ENCODE results near the gene B3GAT2. TPM values are rescaled to one million over a fixed set of nuclear protein-coding genes. Genes with fewer than 3 reads are reported as not detected.
A peak's percentile ranks its signal among the peaks of the same experiment; 100 is the strongest.

Gene B3GAT2
- total RNA-seq, 6 experiments from 2014 or later = not detected

- peak; percentile 96 for TF ChIP-seq CTCF (IDR thresholded peaks at IDR 0.05)
- H3K4me3 Mint-ChIP-seq = no peak overlapping the region
- peak; percentile 25 for DNase-seq
- H3K27me3 Mint-ChIP-seq (ENCODE audit: insufficient read depth) = peaks cover 22% of the 10 kb centered on the region
- H3K36me3 Mint-ChIP-seq (ENCODE audit: low read depth) = no peaks in the 10 kb centered on the region
- H3K27ac Mint-ChIP-seq = no peak overlapping the region
- H3K4me1 Mint-ChIP-seq (ENCODE audit: low read depth) = no peaks in the 10 kb centered on the region
- no peaks in the 10 kb centered on the region for H3K9me3 Mint-ChIP-seq
Measured at GRCh38 chr6:70884074-70884983, 72.5 kb downstream of the B3GAT2 start.

- TF ChIP-seq CTCF (IDR thresholded peaks at IDR 0.05) = no peak
- Mint-ChIP-seq H3K27ac (no peak overlapping the region), H3K27me3 (ENCODE audit: insufficient read depth) (peaks cover 7% of the 10 kb centered on the region), H3K36me3 (ENCODE audit: low read depth) (no peaks in the 10 kb centered on the region), H3K4me1 (ENCODE audit: low read depth) (no peaks in the 10 kb centered on the region), H3K9me3 (no peaks in the 10 kb centered on the region), H3K4me3 (no peak overlapping the region)
- no peak for DNase-seq
Measured at GRCh38 chr6:70879496-70879895, 77.4 kb downstream of the B3GAT2 start.

GRCh38 chr6:70874181-70874913 is 82.5 kb downstream of the B3GAT2 start:
- DNase-seq = no peak
- Mint-ChIP-seq H3K36me3 (ENCODE audit: low read depth) (peaks cover 5% of the 10 kb centered on the region; the same call in 1 of the 2 replicates), H3K9me3 (peaks cover 15% of the 10 kb centered on the region), H3K27ac (no peak overlapping the region), H3K4me1 (ENCODE audit: low read depth) (no peaks in the 10 kb centered on the region), H3K4me3 (no peak overlapping the region), H3K27me3 (ENCODE audit: insufficient read depth) (peaks cover 2% of the 10 kb centered on the region; the same call in 1 of the 2 replicates)
- TF ChIP-seq CTCF (IDR thresholded peaks at IDR 0.05) = no peak

GRCh38 chr6:70872469-70872868 is 84.4 kb downstream of the B3GAT2 start:
- no peaks in the 10 kb centered on the region for H3K4me1 Mint-ChIP-seq (ENCODE audit: low read depth)
- peaks cover 15% of the 10 kb centered on the region for H3K9me3 Mint-ChIP-seq
- H3K4me3 Mint-ChIP-seq = no peak overlapping the region
- H3K36me3 Mint-ChIP-seq (ENCODE audit: low read depth) = peaks cover 5% of the 10 kb centered on the region; the same call in 1 of the 2 replicates
- peaks cover 2% of the 10 kb centered on the region; the same call in 1 of the 2 replicates for H3K27me3 Mint-ChIP-seq (ENCODE audit: insufficient read depth)
- TF ChIP-seq CTCF (IDR thresholded peaks at IDR 0.05) = no peak
- no peak for DNase-seq
- H3K27ac Mint-ChIP-seq = no peak overlapping the region

- Mint-ChIP-seq H3K27me3 (ENCODE audit: insufficient read depth) (no peaks in the 10 kb centered on the region; the same call in none of the 2 replicates), H3K9me3 (no peaks in the 10 kb centered on the region), H3K4me3 (no peak overlapping the region), H3K27ac (no peak overlapping the region), H3K36me3 (ENCODE audit: low read depth) (no peaks in the 10 kb centered on the region), H3K4me1 (ENCODE audit: low read depth) (no peaks in the 10 kb centered on the region)
- DNase-seq = no peak
- TF ChIP-seq CTCF (IDR thresholded peaks at IDR 0.05) = no peak
Measured at GRCh38 chr6:70864401-70864800, 92.5 kb downstream of the B3GAT2 start.
